GM21390 (cell line): ENCODE measurements around the gene DAZAP1.

Experiments used
- ATAC-seq: cut with Tn5 transposase; IDR thresholded peaks from one replicate; pipeline ENCODE4 v1.9.1; 2021; ENCODE audit not compliant: unreplicated experiment

The DAZAP1 gene

DNA sequence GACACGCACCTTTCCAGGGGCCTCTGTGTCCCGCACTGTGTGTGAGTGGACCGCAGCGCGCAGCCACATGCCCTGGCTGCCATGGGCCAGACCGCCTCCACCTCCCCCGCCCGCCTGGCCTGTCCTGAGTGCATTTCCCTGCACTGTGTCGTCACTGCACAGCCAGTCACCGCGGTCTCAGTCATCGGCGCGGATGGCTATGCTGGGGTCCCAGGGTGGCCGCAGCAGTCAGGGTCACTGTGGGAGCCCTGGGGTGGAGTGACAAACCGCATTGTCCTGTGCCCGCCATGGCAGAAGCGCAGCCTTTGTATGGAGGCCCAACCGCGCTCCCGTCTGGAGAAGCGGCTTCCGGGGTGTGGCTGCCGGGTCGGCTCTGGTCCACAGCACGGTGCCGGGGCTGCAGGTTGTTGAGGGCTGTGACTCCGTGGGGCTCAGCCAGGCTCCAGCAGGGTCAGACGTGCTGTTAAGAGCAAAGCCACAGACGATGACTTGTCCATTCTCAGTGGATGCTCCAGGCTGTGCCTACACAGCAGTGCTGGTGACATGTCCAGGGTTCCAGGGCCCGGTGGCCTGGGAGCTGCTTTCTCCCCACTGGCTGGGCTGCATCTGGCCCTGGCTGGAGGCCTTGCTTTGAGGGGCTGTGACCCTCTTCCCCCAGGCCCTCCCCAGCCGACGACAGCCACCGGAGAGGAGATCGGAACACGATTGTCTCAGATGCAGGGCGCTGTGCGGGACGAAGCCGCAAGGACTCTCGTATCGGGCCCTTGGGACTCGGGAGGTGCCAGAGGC is 30.0 kb upstream of the DAZAP1 start:
- ATAC-seq, result no peak

GRCh38 chr19:1377965-1378785 is 29.2 kb upstream of the DAZAP1 start:
- ATAC-seq, result no peak

DNA sequence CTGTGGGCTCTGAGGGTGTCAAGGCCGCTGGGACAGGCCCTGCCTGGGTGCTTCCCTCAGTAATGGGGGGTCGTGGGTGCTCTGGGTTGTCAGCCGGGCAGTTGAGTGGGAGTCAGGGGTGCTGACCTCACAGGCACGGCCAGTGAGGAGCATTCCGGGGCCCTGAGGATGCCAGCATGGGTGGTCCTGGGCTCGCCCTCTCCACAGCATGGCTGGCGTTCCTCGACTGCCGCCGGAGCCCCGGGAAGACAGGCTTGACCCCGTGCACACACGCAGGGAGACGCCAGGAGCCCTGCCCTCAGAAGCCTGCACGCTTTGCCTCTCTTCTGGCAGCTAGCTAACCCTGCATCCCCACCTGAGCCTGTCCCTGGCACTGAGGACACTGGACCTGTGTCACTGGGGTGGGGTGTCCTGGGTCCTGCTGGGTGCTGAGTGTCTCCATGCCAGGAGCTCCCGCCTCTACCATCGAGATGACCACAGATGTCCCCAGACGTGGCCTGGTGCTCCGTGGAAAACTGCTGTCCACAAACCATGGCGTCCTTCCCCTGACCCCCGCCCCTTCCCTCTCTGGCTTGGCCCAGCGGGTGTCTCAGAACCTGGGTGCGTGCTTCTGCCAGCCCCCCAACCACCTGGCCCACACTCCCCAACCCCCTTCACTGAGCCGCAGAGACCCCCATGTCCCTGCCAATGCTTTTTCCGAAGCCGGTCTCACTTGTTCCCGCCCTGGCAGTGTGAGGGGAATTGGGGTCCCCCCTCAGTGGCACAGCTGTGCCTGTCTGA is 28.1 kb upstream of the DAZAP1 start:
- ATAC-seq, result no peak

DNA sequence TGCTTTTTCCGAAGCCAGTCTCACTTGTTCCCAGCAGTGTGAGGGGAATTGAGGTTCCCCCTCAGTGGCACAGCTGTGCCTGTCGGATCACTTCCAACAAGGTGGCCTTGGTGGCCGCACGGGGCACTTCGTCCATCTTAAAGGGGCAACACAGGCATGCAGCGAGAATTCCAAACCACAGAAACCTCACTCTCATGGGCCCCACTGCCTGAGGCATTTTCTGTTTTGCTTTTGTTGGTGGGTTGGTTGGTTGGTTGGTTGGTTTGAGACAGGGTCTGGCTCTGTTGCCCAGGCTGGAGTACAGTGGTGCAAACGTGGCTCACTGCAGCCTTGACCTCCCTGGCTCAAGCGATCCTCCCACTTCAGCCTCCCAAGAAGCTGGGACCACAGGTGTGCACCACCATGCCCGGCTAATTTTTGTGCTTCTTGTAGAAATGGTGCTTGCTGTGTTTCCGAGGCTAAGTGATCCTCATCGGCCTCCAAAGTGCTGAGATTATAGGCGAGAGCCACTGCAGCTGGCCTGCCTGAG is 27.4 kb upstream of the DAZAP1 start:
- ATAC-seq, result no peak

- no peak for ATAC-seq
Measured at GRCh38 chr19:1382250-1382649, 25.1 kb upstream of the DAZAP1 start.

DNA sequence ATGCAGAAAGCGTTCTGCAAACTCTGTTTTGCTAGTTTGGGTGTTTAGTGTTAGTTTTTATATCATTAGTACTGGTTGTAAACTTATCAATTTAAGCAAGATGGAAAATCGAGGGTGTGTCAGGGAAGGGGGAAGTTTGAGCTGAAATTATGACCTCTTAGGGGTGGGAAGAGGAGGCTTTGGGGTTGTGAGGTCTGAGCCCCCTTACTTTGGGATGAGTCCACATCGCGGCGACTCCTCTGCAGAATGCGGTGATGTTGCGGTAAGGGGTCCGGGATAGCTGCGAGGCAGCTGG is 24.4 kb upstream of the DAZAP1 start:
- ATAC-seq, result no peak

- peak; percentile 66 for ATAC-seq
Measured at GRCh38 chr19:1383312-1384084, 23.9 kb upstream of the DAZAP1 start, which contains the start of gene NDUFS7. Gene NDUFS7 (plus strand): TSS chr19:1383907. CDS start chr19:1383927, 20 bp downstream.

DNA sequence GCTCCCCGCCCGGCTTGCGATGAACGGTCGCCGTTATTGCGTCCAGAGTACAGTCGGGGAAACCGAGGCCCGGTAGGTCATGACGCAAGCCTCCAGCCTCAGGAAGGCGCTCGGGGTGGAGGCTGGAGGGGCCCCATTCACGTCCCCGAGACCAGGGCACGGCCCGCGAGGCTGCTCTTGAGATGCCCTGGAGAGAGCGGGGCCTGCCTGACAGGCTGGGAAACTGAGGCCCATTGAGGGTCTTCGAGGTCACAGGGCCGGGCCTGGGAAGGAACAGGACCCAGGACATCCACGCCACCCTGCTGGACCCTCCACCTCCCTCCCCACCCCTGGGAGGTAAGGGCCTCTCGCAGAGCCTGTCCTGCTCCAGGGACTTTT is 23.3 kb upstream of the DAZAP1 start:
- ATAC-seq, result no peak

- ATAC-seq, result no peak
Measured at GRCh38 chr19:1384478-1385110, 22.8 kb upstream of the DAZAP1 start.

DNA sequence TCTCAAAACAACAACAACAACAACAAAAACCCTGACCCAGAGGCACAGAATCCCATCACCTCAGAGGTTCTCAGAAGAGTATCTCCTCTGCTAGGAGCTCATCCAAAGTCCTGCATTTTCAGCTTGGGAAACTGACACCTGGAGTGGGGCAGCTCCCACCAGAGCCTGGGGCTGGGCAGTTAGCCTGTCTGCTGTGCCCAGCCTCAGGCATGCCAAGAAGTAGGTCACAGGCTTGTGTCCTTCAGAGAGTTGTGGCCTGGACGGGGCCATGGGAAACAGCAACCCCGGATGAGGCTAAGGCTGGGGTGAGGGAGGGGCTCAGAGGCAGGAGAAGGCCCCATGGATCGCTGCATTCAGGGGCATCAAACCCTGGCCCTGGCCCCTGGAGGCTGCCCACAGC is 21.6 kb upstream of the DAZAP1 start:
- no peak for ATAC-seq

DNA sequence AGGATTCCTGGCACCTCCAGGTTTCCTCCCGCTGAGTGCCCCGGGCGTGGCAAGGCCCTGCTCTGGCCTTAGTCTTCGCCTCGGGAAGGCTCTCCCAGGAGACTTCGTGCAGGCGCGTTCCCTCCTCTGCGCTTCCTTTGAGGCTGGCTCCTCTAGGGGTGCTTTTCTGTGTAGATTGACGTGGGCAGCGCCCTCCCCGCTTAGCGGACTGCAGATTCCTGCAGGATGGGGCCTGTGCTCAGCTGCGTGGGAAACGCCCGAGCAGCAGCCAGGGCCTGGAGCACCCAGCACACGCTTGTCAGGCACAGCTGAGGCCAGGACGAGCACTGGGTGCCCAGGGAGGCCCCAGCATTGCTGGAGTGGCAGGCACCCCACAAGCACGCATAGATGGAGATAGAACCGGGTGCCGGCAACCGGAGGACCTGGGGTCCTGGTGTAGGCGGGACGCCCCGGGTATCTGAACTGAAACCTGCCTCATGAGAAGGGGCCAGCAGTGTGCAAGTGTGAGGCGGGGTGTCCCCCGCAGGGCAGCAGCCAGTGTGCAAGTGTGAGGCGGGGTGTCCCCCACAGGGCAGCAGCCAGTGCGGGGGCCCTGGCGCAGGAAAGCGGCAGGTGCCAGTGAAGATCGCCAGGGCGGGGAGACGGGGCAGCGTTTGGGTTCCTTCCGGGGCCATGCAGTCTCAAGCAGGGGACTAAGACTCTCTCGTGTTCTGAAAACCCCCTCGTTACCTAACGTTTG is 20.3 kb upstream of the DAZAP1 start:
- ATAC-seq, result no peak

DNA sequence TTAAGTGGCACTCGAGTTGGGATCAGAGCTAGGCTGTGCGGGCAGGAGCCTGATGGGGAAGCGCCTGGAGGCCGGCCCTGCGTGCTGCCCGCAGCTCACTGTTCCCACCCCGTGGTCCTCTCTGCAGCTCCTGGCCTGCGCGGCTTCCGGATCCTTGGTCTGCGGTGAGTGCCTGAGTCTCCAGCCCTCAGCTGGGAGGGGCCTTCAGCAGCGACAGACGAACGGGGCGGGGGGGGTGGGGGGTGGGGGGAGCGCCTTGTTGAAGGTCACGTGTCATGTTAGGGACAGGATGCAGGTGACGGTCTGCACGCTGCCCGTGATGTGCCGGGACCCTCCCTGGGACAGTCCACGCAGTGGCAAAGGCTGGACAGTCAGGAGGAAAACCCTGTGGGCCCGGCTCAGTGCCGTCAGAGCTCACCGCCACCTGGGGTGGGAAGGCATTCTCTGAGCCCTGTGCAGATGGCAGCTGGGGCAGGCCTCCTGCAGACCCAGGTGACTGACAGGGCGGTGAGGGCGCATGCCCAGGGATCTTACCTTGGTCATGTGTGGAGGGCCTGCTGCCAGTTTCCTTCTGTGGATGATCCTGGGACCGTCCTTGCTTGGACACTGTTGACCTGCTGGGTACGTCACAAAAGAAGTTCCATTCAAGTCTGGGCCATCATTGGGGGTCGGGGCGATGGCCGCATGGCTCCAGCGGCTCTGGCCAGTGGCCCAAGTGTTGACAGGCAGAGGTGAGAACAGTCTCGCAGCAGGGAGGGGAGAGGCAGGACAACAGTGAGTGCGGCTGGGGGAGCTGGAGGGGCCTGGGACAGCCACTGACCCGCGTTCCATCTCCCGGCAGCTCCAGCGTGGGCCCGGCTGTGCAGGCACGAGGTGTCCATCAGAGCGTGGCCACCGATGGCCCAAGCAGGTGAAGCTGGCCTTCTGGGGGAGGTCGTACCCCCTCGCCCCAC is 19.4 kb upstream of the DAZAP1 start:
- no peak for ATAC-seq

DNA sequence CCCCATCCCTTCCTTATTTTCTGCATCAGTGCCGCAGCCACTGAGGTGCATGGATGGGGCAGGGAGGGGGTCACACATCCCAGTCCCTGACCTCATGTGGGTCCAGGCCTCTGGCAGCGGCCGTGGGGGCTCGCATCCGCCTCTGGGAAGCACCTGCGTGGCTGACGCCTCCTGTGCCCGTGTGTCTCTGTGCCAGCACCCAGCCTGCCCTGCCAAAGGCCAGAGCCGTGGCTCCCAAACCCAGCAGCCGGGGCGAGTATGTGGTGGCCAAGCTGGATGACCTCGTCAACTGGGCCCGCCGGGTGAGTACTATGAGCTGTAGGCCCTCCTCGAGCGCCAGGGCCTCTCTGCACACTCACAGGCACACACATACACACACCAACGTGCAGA is 18.8 kb upstream of the DAZAP1 start:
- ATAC-seq, result no peak

- no peak for ATAC-seq
Measured at GRCh38 chr19:1389033-1389940, 18.1 kb upstream of the DAZAP1 start.

DNA sequence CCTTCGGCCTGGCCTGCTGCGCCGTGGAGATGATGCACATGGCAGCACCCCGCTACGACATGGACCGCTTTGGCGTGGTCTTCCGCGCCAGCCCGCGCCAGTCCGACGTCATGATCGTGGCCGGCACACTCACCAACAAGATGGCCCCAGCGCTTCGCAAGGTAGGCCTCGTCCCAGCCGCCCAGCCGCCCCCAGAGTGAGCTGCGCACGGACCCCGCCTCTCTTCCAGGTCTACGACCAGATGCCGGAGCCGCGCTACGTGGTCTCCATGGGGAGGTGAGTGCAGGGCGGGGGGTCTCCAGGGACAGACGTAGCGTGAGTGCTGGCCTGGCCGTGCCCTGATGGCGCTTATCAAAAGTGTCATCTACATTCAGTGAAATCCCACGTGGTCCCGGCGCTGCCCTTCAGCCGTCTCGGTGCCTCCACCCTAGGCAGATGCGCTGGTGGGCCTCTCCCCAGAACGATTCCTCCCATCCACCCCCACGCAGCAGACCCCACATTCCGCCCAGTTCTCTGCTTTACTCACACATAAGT is 16.4 kb upstream of the DAZAP1 start:
- ATAC-seq, result no peak

DNA sequence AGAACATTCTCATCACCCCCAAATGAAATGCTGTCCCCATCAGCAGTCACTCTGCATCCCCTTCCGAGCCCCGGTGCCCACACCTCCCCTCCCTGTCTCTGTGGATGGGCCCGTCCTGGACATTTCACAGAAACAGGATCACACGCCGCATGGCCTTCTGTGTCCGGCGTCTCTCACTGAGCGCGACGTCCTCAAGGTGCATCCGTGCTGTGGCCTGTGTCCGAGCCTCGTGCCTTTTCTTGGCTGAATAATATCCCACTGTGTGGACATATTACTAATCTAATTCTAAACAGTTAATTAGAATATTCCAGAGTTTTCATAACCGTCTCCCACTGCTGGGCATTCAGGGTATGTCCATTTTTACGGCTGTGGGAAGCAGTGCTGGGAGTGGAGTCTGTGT is 15.0 kb upstream of the DAZAP1 start:
- no peak for ATAC-seq

GRCh38 chr19:1392939-1393530 is 14.4 kb upstream of the DAZAP1 start:
- ATAC-seq, result no peak
